Measurements from ENCODE around the gene ARID5A. TPM values are rescaled to one million over a fixed set of nuclear protein-coding genes. Genes with fewer than 3 reads are reported as not detected.
A peak's percentile ranks its signal among the peaks of the same experiment; 100 is the strongest.

The ARID5A gene
- total and polyA plus RNA-seq, 2 of the 13 experiments (the other 11 are each of a cell fraction or from before 2014, with no cell fraction given): 6.0 to 9.5 TPM

- H2AFZ ChIP-seq (ENCODE audit: low read length): no peak overlapping the region
- peak; percentile 93 for FAIRE-seq
- H3K27me3 ChIP-seq (ENCODE audit: control insufficient read depth in 1 of 2, insufficient read depth in 2 of 2, low read length in 2 of 2): no peaks in the 10 kb centered on the region
- H3K27ac ChIP-seq (ENCODE audit: extremely low read length, insufficient read depth, low read length): peak overlapping the region; percentile 67
- ATAC-seq: peak; percentile 94
- DNase-seq (ENCODE audit: low spot score): peak; percentile 96
- 82% methylated on average over 8 of the region's 8 CpGs for WGBS (ENCODE audit: low lambda C conversion rate)
- POLR2A ChIA-PET: interaction anchor here (0.8 to 2.0 kb wide), 8 partner anchors 9 to 256 kb away, joined by 3 to 5 read pairs (median 4); partner anchors contain the start of genes ANKRD39, CNNM3 and CNNM4
- CTCF ChIA-PET (ENCODE audit: low intra/inter-chr PET ratio, low total read pairs): no interaction called here
- no peaks in the 10 kb centered on the region for H4K20me1 ChIP-seq (ENCODE audit: insufficient read depth, low read length)
- H3K79me2 ChIP-seq (ENCODE audit: insufficient read depth, low read length): no peaks in the 10 kb centered on the region
- intact Hi-C loops (cut with micrococcal nuclease; ENCODE audit: unreplicated experiment) (loop anchor here (5.0 to 10.0 kb wide), 6 partner anchors 36 to 351 kb away; partner anchors contain the start of genes CNNM3, CNNM4 and KANSL3), in situ Hi-C loops (cut with HindIII; ENCODE audit: extremely low pct_ligation_motif_present, low pct_unique_long_range_greater_than_20kb) (no loop called here)
- peaks cover 34% of the 10 kb centered on the region for H3K4me1 ChIP-seq (ENCODE audit: insufficient read depth, low read length)
- peaks cover 44 to 86% of the 10 kb centered on the region in 2 experiments for H3K36me3 ChIP-seq (replicated peaks in 1 of 2; ENCODE audit: control insufficient read depth in 1 of 2, insufficient read depth in 2 of 2, low read length in 2 of 2)
- peak overlapping the region; percentile 47 for H3K4me2 ChIP-seq (ENCODE audit: low read depth, low read length)
- peak overlapping the region in 1 of 3 experiments; percentile 20; a peak in 1 of 6 replicates for H3K4me3 ChIP-seq (replicated peaks in 1 of 3; ENCODE audit: insufficient read depth in 1 of 3, low read depth in 2 of 3, low read length in 3 of 3)
- BruUV-seq (replicated peaks): no TSS peak
- H3K9me3 ChIP-seq (ENCODE audit: low read length): no peaks in the 10 kb centered on the region
- H3K9ac ChIP-seq (ENCODE audit: insufficient read depth, low read depth, low read length): no peak overlapping the region
- no peak for TF ChIP-seq ZNF24 (IDR thresholded peaks at IDR 0.05)
- TF ChIP-seq, protein P1, sequence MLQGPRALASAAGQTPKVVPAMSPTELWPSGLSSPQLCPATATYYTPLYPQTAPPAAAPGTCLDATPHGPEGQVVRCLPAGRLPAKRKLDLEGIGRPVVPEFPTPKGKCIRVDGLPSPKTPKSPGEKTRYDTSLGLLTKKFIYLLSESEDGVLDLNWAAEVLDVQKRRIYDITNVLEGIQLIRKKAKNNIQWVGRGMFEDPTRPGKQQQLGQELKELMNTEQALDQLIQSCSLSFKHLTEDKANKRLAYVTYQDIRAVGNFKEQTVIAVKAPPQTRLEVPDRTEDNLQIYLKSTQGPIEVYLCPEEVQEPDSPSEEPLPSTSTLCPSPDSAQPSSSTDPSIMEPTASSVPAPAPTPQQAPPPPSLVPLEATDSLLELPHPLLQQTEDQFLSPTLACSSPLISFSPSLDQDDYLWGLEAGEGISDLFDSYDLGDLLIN (CRISPR knock-in tag; IDR thresholded peaks at IDR 0.05; ENCODE audit: borderline replicate concordance): 0 out of 2 replicates have a peak, but pooled peaks have one; percentile 11
- peak; percentile 86 for TF ChIP-seq TEAD3 (CRISPR knock-in tag; optimal IDR thresholded peaks at IDR 0.05; ENCODE audit: borderline replicate concordance)
- TF ChIP-seq ZNF550 (CRISPR knock-in tag; IDR thresholded peaks at IDR 0.05; ENCODE audit: borderline replicate concordance): no peak
- TF ChIP-seq ZNF589 (CRISPR knock-in tag; conservative IDR thresholded peaks at IDR 0.05): 0 out of 2 replicates have a peak, but pooled peaks have one; percentile 37
- TF ChIP-seq, protein P2, sequence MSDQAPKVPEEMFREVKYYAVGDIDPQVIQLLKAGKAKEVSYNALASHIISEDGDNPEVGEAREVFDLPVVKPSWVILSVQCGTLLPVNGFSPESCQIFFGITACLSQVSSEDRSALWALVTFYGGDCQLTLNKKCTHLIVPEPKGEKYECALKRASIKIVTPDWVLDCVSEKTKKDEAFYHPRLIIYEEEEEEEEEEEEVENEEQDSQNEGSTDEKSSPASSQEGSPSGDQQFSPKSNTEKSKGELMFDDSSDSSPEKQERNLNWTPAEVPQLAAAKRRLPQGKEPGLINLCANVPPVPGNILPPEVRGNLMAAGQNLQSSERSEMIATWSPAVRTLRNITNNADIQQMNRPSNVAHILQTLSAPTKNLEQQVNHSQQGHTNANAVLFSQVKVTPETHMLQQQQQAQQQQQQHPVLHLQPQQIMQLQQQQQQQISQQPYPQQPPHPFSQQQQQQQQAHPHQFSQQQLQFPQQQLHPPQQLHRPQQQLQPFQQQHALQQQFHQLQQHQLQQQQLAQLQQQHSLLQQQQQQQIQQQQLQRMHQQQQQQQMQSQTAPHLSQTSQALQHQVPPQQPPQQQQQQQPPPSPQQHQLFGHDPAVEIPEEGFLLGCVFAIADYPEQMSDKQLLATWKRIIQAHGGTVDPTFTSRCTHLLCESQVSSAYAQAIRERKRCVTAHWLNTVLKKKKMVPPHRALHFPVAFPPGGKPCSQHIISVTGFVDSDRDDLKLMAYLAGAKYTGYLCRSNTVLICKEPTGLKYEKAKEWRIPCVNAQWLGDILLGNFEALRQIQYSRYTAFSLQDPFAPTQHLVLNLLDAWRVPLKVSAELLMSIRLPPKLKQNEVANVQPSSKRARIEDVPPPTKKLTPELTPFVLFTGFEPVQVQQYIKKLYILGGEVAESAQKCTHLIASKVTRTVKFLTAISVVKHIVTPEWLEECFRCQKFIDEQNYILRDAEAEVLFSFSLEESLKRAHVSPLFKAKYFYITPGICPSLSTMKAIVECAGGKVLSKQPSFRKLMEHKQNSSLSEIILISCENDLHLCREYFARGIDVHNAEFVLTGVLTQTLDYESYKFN (CRISPR knock-in tag; conservative IDR thresholded peaks at IDR 0.05): peak; percentile 99
- TF ChIP-seq ZNF121 (CRISPR knock-in tag; IDR thresholded peaks at IDR 0.05): no peak
- no peak for TF ChIP-seq ARNT (IDR thresholded peaks at IDR 0.05)
- peak; percentile 74; the same call in 1 of the 2 replicates for TF ChIP-seq NFKBIZ (CRISPR knock-in tag; IDR thresholded peaks at IDR 0.05)
- no peak for TF ChIP-seq TCF7L2 (IDR thresholded peaks at IDR 0.05; ENCODE audit: low read depth, low read length)
These were observed 65.1 kb downstream of the ARID5A start for GRCh38 chr2:96601382-96602292.
